SW480 (cell line): ENCODE measurements around the gene FLACC1.
"Not testable (repeated sequence)": the region's sequence is repeated elsewhere in the genome, so short reads cannot be mapped to it uniquely, and the experiment has no call there.

Experiments used
- DNase-seq: peaks from one replicate; pipeline ENCODE4 v3.0.0-alpha.2; 2016; ENCODE audit warnings: low spot score

The FLACC1 gene

DNA sequence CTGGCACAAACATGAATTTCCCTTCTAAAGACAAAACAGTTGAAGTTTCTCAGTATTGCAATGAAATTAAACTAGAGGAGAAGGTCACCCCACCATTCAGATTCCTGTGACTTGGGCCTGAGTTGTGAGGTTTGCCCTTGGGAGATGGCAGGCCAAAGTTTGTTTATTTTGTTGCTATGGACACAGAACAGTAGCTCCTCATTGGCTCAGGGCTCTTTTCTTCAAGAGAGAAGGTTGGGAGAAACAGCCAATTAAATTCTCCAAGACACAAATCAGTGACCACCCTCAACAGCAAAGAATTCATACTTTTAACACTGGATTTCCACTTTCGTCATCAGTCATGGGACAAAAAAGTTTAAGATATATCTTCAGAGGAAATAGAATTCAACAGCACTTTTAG lies at the start of gene FLACC1:
TSS of gene FLACC1 (minus strand) at position 125 of the 400 bp plus-strand sequence. CDS start 5,941 bp downstream, outside the sequence.
- DNase-seq, result peak; percentile 18

DNA sequence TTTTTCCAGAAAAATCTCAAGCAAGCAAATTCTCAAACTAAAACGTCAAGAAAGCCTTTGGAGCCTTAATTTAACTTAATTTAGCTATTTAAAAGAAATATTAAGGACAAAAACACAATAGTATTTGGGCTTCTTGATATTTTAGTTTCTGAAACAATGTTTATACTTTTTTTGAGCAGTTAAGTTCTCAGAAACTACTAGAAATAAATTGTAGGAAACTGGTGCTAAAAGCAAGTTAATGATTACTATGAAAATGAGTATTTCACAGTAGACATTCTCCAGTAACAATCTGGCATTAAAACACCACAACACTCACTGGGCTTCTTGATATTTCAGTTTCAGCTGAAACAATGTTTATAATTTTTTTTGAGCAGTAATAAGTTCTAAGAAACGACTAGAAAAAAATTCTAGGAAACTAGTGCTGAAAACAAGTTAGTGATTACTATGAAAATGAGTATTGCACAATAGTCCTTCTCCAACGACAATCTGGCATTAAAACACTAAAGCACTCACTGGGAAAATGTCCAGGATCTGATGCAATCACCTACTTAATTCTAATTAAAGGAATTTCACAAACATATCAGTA lies 49.0 kb upstream of the FLACC1 start:
- no peak for DNase-seq

- no peak for DNase-seq
These were observed 47.6 kb upstream of the FLACC1 start for GRCh38 chr2:201404699-201405280.

DNA sequence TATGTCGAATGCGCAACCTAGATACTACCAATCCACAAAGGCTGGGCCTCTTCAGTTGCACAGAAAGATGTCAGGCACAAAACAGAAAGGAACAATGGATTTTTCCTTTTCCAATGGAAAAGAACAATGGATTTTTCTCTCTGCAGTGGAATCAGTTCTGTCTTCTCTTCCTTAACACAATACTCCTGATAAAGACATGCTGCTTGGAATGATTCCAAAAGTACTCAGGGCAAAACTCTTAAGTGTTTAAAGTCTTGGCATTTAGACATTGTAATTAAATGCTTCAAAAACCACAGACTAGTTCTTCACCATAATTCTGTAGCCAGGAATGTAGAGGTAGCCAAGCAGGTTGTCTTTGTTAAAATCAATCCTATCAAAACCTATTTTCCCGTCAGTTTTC lies 46.7 kb upstream of the FLACC1 start:
- DNase-seq, result no peak

DNA sequence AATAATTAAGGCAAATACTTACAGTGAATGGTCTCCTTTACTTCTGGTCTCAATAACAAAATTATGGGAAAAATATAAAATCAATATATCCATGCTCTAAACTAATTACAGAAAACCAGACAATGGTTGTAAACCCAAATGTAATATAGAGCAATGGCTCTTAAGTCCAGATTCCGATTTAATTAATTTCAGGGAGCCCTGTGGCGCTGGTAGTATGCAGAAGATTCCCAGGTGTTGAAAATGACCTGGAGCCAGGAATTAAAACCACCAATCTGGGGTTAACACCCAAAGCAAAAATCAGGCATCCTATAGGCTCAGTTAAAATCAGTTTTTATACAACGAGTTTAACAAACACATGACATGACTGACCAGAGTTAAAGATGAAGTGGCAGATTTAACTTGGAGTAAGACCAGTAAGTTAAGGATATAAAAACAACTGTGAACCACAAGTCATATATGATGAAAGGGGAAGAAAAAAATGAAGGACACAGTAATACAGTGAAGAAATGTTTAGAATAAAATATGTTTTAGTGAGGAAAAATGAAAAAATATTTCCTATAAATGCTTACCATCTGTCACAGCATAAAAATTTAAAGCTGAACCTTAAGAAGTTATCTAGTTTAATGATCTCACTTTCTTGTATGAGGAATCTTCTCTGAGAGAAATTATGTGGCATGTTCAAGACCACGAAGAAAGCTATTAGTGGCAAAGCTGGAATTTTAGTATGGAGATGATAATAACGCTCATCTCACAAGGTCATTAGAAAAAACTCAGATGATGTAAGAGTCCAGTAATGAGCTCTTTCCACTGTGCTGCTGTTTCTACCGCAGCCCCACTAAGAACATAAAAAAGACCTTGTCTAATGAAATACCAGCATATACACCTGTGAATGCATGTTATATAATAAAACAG lies 45.8 kb upstream of the FLACC1 start:
- DNase-seq, result peak; percentile 21

- no peak for DNase-seq
These were observed 44.7 kb upstream of the FLACC1 start for GRCh38 chr2:201401815-201402214.

DNA sequence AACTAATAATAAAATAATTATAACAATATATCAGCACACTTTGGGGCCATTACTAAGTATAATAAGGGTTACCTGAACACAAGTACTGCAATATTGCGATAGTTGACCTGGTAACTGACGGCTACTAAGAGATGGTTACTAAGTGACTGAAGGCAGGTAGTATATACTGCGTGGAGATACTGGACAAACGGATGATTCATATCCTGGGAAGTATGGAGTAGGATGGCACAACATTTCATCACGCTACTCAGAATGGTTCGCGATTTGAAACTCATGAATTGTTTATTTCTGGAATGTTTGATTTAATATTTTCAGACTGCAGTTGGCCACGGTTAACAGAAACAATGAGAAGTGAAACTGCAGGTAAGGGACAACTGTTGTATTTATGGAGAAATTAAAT lies 39.5 kb upstream of the FLACC1 start:
- DNase-seq, result peak; percentile 10

DNA sequence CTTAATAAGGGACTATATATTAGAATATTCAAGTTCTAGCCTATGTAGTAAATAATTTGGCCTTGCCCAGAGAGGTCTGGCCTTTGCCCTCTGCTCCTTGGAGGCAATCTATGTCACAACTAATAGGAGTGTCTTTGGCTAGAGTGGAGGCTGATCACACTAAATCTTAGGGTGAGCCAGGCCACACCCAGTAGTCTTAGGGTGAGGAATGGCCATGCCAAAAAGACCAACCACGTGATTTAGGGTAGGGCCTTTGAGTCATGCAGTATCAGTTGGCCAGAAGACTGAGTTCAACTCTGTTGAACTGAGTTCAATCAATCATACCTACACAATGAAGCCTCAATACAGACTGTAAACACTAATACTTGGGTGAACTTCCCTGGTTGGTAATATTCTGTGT lies 26.0 kb upstream of the FLACC1 start:
- no peak for DNase-seq

- no peak for DNase-seq
These were observed 21.6 kb upstream of the FLACC1 start for GRCh38 chr2:201378496-201379397.

DNA sequence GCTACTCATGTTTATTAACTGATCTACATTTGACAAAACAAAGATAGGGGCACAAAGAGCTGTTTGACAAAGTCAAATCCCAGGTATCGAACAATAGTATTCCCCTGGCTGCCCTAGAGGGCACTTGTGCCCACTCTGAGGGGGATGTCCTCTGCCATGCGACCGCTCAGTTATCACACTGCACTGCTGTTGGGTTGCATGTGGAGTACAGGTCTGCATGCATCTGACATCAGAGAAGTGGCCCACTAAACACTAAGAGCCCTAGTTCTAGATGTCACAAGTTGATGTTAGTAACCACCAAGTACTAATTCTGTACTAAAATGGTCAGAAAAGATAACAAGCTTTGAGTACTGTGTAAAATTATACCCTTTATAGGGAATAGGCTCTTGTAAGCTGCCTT lies 20.1 kb upstream of the FLACC1 start:
- no peak for DNase-seq

DNA sequence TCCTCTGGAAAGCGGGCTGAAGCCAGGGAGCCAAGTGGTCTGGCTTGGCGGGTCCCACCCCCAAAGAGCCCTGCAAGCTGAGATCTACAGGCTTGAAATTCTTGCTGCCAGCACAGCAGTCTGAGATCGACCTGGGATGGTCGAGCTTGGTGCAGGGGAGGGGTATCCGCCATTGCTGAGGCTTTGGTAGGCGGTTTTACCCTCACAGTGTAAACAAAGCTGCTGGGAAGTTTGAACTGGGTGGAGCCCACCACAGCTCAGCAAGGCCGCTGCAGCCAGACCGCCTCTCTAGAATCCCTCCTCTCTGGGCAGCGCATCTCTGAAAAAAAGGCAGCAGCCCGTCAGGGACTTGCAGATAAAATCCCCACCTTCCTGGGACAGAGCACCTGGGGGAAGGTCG lies 12.6 kb upstream of the FLACC1 start:
- no peak for DNase-seq

GRCh38 chr2:201369318-201369717 lies 12.2 kb upstream of the FLACC1 start:
- DNase-seq, result not testable (repeated sequence)

DNA sequence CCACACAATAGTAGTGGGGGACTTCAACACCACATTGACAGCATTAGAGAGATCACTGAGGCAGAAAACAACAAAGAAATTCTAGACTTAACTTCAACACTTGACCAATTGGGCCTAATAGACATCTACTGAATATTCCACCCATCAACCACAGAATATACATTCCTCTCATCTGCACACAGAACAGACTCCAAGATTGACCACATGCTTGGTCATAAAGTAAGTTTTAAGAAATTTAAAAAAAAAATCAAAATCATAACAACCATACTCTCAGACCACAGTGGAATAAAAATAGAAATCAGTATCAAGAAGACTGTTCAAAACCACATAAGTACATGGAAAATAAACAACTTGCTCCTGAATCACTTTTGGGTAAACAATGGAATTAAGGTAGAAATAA lies 9.0 kb upstream of the FLACC1 start:
- no peak for DNase-seq

DNA sequence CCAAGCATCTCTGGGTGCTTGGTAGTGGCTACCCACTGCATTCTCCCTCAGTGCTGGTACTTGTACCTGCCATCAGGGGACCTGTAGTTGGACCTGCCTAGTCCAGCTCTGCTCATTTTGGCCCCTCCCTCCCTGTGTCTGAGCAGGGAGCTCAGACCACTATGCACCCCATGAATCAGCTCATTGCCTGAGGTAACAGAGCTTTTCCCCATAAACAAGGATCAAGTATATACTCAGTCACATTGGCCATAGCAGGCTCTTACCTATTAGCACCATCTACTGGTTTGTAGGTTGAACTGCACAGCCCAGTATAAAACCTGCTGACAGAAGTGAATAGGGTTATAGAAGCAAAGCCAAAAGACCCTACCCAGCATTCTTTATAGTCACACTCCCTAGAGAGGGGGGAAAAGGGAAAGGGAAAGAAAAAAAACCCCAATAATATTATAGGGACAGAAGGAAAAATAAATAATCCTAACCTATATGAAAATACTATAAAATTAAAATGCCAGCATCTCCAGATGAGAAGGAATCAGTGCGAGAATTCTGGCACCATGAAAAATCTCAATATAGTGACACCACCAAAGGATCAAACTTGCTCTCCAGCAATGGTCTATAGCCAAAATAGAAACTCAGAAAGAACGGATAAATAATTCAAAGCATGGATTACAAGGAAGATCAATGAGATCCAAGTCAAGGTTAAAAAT lies 6.9 kb upstream of the FLACC1 start:
- DNase-seq, result peak; percentile 50

GRCh38 chr2:201362396-201362795 lies 5.3 kb upstream of the FLACC1 start:
- no peak for DNase-seq

DNA sequence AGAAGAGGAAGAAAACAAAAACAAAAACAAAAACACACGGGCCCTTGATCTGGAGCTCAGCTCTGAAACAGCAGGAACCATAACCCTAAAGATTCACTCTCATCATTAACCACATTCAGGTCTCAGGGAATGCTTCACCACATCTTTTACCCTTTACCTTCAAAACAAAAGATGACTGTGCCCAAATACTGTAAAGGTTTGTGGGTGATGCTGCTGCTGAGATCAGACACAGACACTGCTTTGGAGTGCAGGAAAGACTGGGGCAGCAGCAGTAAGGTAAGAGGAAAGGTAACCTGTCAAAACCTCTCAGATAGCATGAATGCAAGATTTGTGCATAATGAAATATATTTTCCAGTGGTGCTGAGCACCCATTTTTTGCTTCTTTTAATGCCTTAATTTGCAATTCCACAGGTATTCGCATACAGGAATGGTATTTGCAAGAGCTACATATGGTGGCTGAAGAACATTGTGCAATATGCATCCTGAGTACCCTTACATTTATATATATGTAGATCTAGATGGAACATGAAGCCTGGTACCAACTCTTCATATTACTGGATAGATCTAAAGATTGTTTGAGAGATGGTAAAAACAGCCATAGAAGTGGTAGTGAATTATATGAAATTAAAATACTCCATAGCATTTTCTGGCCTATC lies 4.1 kb upstream of the FLACC1 start:
- no peak for DNase-seq

GRCh38 chr2:201360256-201360655 lies 3.1 kb upstream of the FLACC1 start:
- no peak for DNase-seq

DNA sequence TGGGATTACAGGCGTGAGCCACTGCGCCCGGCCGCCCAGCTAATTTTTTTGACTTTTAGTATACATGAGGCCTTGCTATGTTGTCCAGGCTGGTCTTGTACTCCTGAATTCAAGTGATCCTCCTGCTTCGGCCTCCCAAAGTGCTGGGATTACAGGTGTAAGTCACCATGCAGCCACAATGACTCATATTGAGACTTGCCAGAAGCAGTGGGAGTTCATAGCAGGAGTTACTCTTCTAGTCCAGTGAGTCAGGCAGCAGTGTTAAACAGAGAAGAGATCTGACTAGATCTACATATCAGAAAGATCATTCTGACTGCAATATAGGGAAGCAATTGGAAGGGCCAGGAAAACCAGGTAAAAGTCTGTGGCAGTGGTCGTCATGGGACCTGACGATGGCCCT lies 1.5 kb upstream of the FLACC1 start:
- DNase-seq, result peak; percentile 27

DNA sequence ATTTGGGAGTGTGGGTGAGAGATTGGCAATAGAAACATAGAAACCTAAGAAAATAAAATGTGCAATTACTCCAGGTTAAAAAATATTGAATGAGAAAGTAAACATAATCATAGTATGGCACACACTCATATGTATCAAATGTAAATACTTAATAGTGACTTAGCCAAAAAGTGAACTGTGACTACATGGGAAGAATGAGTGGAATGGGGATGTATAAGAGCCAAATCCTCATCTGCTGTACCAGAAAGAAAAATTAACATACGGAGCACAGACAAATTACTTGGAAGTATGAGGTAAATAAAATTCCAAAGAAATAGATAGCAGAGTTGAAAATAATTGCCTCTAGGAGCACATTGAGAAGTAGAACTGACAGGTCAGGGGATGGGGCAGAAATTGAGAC lies 4.0 kb downstream of the FLACC1 start:
- DNase-seq, result no peak

- no peak for DNase-seq
These were observed 6.3 kb downstream of the FLACC1 start for GRCh38 chr2:201350879-201351278.

DNA sequence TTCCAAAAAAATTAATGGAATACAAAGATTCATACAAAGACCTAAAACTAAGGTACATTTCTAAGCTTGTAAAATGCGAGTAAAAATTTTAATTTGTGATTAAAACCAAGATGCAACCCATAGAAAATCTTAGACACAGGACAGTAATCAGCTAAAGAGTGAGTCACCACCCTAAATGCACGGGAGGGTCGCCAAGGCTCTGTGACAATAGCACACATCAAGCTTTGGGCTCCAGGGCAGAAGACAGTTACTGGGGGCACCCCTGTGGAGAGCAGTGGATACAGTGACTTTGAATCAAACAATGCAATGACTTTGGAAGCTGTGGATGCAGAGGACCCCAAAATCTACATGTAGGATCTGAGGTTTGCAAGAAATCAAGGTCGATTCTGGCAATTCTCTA lies 7.5 kb downstream of the FLACC1 start:
- DNase-seq, result no peak
